ENCODE data around the gene CGREF1.

- TF ChIP-seq CTCF (conservative IDR thresholded peaks at IDR 0.05 in 1 of 2, IDR thresholded peaks at IDR 0.05 in 1 of 2; ENCODE audit: low read depth in 1 of 2, low read length in 2 of 2) = no peak
- no peak for TF ChIP-seq EZH2 (IDR thresholded peaks at IDR 0.05; ENCODE audit: low read length, missing control alignments)
Measured at GRCh38 chr2:27117995-27118524, 868 bp downstream of the CGREF1 start.
